ENCODE data around the gene RALGPS1.

Gene RALGPS1

DNA sequence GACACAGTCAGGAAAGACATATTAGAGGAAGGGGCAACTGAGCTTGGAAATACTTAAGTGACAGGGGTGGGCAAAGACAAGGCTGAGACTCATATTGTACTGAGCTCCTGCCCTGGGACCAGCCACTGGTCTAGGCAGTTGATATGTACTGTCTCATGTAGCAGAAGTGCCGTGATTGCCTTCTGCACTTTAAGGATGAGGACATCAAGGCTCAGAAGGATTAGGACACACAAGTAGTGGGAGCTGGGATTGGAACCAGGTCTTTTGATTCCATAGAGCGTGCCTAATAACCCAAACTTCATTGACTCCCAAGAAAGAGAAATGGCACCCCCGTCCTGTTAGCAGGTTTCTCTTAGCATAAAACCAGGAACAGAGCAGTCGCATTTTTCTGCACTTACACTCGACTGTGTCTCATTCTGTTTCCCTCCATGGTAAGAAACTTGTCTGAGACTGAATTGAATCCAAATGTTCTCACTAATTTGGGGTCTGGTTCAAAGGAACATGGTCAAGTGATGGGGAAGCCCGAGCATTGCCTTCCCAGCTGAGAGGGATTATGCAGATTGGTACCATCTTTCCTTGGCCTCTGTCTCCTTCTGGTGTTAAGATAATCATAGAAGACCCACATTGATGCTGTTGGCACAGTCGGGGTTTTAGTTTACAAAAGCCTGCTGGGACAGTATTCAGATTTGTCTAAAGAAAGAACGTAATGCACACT lies 137.5 kb downstream of the RALGPS1 start:
- no peak for DNase-seq (ENCODE audit: low read depth)
- TF ChIP-seq, protein P1, sequence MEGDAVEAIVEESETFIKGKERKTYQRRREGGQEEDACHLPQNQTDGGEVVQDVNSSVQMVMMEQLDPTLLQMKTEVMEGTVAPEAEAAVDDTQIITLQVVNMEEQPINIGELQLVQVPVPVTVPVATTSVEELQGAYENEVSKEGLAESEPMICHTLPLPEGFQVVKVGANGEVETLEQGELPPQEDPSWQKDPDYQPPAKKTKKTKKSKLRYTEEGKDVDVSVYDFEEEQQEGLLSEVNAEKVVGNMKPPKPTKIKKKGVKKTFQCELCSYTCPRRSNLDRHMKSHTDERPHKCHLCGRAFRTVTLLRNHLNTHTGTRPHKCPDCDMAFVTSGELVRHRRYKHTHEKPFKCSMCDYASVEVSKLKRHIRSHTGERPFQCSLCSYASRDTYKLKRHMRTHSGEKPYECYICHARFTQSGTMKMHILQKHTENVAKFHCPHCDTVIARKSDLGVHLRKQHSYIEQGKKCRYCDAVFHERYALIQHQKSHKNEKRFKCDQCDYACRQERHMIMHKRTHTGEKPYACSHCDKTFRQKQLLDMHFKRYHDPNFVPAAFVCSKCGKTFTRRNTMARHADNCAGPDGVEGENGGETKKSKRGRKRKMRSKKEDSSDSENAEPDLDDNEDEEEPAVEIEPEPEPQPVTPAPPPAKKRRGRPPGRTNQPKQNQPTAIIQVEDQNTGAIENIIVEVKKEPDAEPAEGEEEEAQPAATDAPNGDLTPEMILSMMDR (conservative IDR thresholded peaks at IDR 0.05; ENCODE audit: low read length): no peak
- no peak overlapping the region for H3K4me3 ChIP-seq (ENCODE audit: low read length)

DNA sequence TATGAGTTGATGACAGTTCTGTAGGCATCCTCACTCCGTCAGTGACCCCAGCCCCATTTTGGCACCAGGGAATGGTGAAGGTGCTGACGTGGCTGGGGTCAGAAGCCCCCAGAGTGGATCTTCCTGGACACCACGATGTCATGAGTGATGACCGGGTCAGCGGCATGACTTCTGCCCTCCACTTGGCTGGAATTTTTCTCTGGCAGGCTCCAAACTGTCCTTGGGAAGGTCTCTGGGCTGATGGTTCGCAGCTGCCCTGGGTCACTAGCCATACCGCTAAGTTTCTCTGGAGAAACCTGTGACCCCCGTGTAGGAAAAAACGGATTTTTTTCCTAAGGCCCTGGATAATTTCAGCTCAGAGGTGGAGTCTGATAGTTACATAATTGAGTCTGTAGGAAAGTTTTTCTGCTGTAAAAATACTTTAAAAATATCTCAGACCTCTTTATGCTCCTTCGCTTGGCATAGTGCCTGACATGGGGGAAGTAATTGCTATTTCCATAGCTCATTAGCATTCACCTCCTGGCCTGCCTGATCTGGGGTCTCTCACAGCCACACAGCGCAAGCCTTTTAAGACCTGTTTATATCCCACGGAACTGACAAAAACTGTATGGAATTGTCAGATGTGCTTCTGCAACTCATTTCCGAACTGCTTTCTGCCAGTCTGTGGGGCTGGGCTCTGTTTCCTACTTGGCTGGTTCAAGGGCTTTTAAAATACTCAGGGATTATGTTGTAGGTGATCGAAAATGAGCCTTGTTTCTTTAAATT lies 138.7 kb downstream of the RALGPS1 start:
- H3K4me3 ChIP-seq (ENCODE audit: low read length): no peak overlapping the region
- TF ChIP-seq, protein P1 (conservative IDR thresholded peaks at IDR 0.05; ENCODE audit: low read length): no peak
- DNase-seq (ENCODE audit: low read depth): no peak

DNA sequence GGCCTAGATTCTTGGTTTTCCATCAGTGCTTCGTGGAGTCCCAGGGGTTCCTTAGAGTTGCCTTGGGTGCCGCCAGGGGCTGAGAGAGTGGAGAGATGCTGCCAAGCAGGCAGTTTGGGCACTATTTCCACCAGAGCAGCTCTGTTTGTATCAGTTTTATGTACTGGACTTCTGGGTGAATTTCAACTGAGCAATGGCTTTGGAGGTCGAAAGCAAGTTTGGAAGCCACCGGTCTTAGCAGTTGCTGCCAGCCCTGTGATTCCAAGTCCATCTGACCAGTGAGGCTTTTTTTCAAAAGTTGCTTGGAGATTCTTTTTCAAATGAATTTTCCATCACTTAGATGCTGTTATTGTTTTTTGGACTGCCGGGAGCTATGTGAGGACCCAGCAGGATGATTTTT lies 139.4 kb downstream of the RALGPS1 start:
- TF ChIP-seq, protein P1 (conservative IDR thresholded peaks at IDR 0.05; ENCODE audit: low read length): no peak

DNA sequence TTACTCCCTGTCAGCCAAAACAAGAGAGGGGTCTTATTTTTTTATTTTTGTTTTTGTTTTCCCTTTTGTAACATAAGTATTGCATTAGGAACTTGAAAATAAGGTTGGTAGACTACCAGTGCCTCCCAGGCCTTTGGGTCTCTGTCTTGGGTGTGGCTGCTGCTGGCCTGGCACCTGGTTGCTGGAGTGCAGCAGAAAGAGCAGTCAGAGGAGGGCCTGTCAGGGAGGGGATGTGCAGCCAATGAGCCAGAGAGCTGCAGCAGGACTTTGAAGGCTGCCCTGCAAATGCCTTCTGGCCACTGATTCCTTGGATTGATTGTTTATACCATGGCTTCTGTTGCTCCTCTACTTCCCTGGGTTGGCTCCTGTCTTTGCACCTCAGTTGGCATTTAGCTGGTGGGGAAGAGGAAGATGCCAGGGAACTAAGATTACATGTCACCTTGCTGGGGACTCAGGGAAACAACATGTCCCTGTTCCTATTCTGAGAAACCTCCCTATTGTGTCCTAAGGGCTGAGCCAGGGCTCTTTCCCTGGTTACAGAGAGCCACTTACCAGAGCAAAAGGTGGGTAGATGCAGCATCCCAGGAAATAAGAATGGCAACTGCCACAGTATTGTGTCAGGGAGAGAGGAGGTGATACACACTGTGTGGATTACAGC lies 141.3 kb downstream of the RALGPS1 start:
- TF ChIP-seq, protein P1 (conservative IDR thresholded peaks at IDR 0.05; ENCODE audit: low read length): no peak
- H3K4me3 ChIP-seq (ENCODE audit: low read length): no peak overlapping the region
- no peak for DNase-seq (ENCODE audit: low read depth)

More for the DNA sequence above, 139.4 kb downstream of the RALGPS1 start:
- no peak overlapping the region for H3K4me3 ChIP-seq (ENCODE audit: low read length)
- DNase-seq (ENCODE audit: low read depth): no peak

DNA sequence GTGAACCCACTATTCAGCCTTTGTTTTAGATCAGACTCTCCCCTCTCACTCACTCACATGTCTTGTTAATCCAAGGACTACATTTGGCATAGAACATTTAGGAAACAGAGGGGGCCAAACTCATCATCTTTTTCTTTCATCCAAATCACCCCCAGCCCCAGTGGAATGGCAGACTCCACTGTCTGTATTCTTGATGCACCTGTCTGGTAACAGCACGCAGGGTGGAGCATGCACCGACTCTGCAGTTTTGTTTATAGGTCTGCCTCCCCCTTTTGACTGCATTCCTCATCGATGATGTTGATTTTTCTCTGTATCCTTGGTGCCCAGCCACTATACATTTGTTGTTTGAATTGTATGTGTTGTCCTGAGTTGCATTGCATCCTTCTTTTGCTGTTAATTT lies 141.9 kb downstream of the RALGPS1 start:
- TF ChIP-seq, protein P1 (conservative IDR thresholded peaks at IDR 0.05; ENCODE audit: low read length): no peak
- DNase-seq (ENCODE audit: low read depth): no peak
- no peak overlapping the region for H3K4me3 ChIP-seq (ENCODE audit: low read length)

DNA sequence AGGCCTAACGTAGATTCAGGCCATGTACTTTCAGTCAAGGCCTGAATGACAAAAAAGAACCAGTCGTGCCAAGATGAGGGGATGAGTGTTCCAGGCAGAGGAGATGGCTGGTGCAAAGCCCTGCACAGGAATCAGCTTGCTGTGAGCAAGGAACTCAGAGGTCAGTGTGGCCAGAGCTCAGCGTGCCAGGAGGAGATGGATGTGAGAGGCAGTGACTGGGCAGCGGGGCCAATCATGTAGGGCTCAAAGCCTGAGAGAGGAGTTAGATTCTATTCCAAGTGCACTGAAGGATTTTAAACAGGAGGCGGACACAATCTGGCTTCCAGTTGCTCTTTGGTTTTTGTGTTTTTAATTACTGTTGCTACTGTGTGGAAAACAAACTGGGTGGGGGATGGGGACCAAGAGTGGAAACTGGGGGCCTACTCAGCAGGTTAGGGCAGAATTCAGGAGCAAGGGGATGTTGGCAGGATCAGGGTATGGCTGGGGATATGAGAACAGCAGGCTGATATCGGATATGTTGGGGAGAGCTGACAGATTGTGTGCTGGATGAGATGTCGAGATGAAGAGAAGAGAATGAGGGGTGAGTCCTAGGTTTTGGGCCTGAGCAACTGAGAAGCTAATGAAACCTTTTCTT lies 143.5 kb downstream of the RALGPS1 start:
- TF ChIP-seq, protein P1 (conservative IDR thresholded peaks at IDR 0.05; ENCODE audit: low read length): no peak

More for the DNA sequence above, 143.5 kb downstream of the RALGPS1 start:
- H3K4me3 ChIP-seq (ENCODE audit: low read length): no peak overlapping the region
- no peak for DNase-seq (ENCODE audit: low read depth)
